Smooth muscle cell (in vitro differentiated cells): ENCODE measurements around the gene GLIS1. TPM values are rescaled to one million over a fixed set of nuclear protein-coding genes. Genes with fewer than 3 reads are reported as not detected.

Source experiments
- DNase-seq: peaks from one replicate; lab custom pipeline; 2025; ENCODE audit not compliant: unreplicated experiment; lab: John Stamatoyannopoulos, UW
- H2AFZ ChIP-seq: fragments of 200-600 bp; sonication (generic); 2 replicates; pipeline ENCODE4 v1.6.0; 2016; ENCODE audit warnings: antibody characterized with exemption, low read depth, mild to moderate bottlenecking
- H3F3A ChIP-seq: fragments of 200-600 bp; sonication (generic); 2 replicates; pipeline ENCODE4 v1.6.0; 2017; ENCODE audit warnings: antibody characterized with exemption, low read depth
- H3K27ac ChIP-seq: fragments of 200-600 bp; sonication (generic); 2 replicates; pipeline ENCODE4 v1.5.1; 2016; ENCODE audit warnings: low read depth, mild to moderate bottlenecking
- H3K27me3 ChIP-seq: fragments of 200-600 bp; sonication (generic); 2 replicates; pipeline ENCODE4 v1.6.1; 2016; ENCODE audit warnings: low read depth, mild to moderate bottlenecking
- H3K36me3 ChIP-seq: fragments of 200-600 bp; sonication (generic); 2 replicates; pipeline ENCODE4 v1.5.1; 2016; ENCODE audit warnings: low read depth
- H3K4me1 ChIP-seq: fragments of 200-600 bp; sonication (generic); 2 replicates; pipeline ENCODE4 v1.5.1; 2016; ENCODE audit warnings: low read depth
- H3K4me2 ChIP-seq: fragments of 200-600 bp; sonication (generic); 2 replicates; pipeline ENCODE4 v1.6.0; 2016; ENCODE audit warnings: mild to moderate bottlenecking
- H3K4me3 ChIP-seq: fragments of 200-600 bp; sonication (generic); 2 replicates; pipeline ENCODE4 v1.5.1; 2016; ENCODE audit warnings: mild to moderate bottlenecking
- H3K79me2 ChIP-seq: fragments of 200-600 bp; sonication (generic); 2 replicates; pipeline ENCODE4 v1.6.0; 2016; ENCODE audit warnings: low read depth, mild to moderate bottlenecking
- H3K9ac ChIP-seq: fragments of 200-600 bp; sonication (generic); 2 replicates; pipeline ENCODE4 v1.6.0; 2016; ENCODE audit warnings: low read depth
- H3K9me3 ChIP-seq: fragments of 200-600 bp; sonication (generic); replicated peaks from 2 replicates; pipeline ENCODE4 v1.5.1; 2016; ENCODE audit warnings: low read depth
- H4K20me1 ChIP-seq: fragments of 200-600 bp; sonication (generic); 2 replicates; pipeline ENCODE4 v1.6.0; 2016; ENCODE audit warnings: low read depth
- CTCF ChIP-seq: fragments of 200-600 bp; sonication (generic); IDR thresholded peaks from 2 replicates; pipeline ENCODE4 v1.5.1; 2017; ENCODE audit warnings: borderline replicate concordance, mild to moderate bottlenecking, antibody characterized with exemption; ENCODE audit not compliant: insufficient read depth, poor library complexity, severe bottlenecking
- WGBS: methylation state at CpG from one replicate; pipeline ENCODE4 v1.1.7; 2016; ENCODE audit warnings: low lambda C conversion rate; 5-methylcytosine and 5-hydroxymethylcytosine counted together
- polyA plus RNA-seq: library from polyadenylated mRNA; unstranded; fragments of >200 nt; fragmentation: Nextera tagmentation; extraction: Ambion mirVana; gene quantifications from 2 replicates; pipeline ENCODE4 v1.2.1, GENCODE V29; 2016
- total RNA-seq: library from RNA; depleted of rRNA; stranded (reverse); fragments of >200 nt; gene quantifications from 2 replicates; pipeline ENCODE4 v1.2.3, GENCODE V29; 2014

Gene GLIS1
- total and polyA plus RNA-seq, 2 experiments from 2014 or later, result 0.36 to 4.9 TPM

- Histone ChIP-seq H3K9ac (no peak overlapping the region), H2AFZ (no peak overlapping the region), H3K36me3 (no peaks in the 10 kb centered on the region), H3K9me3 (no peaks in the 10 kb centered on the region), H3K4me3 (no peak overlapping the region), H3K4me2 (no peak overlapping the region), H3K27ac (no peak overlapping the region), H3F3A (no peaks in the 10 kb centered on the region), H3K79me2 (no peaks in the 10 kb centered on the region), H4K20me1 (peaks cover 15% of the 10 kb centered on the region), H3K27me3 (no peaks in the 10 kb centered on the region), H3K4me1 (peaks cover 7% of the 10 kb centered on the region)
- 98% methylated on average over 3 of the region's 3 CpGs for WGBS
- no peak for DNase-seq
- no peak for TF ChIP-seq CTCF
Measured at GRCh38 chr1:53660666-53661065, 78.3 kb downstream of the GLIS1 start.

- Histone ChIP-seq H3K9me3 (no peaks in the 10 kb centered on the region), H3K4me2 (no peak overlapping the region), H3K36me3 (no peaks in the 10 kb centered on the region), H3K79me2 (no peaks in the 10 kb centered on the region), H3K4me1 (peaks cover 7% of the 10 kb centered on the region), H4K20me1 (peaks cover 15% of the 10 kb centered on the region), H3K9ac (no peak overlapping the region), H3K27me3 (no peaks in the 10 kb centered on the region), H3K4me3 (no peak overlapping the region), H3F3A (no peaks in the 10 kb centered on the region), H2AFZ (no peak overlapping the region), H3K27ac (no peak overlapping the region)
- DNase-seq, result no peak
- TF ChIP-seq CTCF, result no peak
- 95% methylated on average over 2 of the region's 2 CpGs for WGBS
Measured at GRCh38 chr1:53659436-53659835, 79.5 kb downstream of the GLIS1 start.

GRCh38 chr1:53658489-53659230 is 80.3 kb downstream of the GLIS1 start:
- Histone ChIP-seq H3K9me3 (no peaks in the 10 kb centered on the region), H3K27me3 (no peaks in the 10 kb centered on the region), H3F3A (no peaks in the 10 kb centered on the region), H3K36me3 (no peaks in the 10 kb centered on the region), H4K20me1 (peaks cover 9% of the 10 kb centered on the region), H2AFZ (no peak overlapping the region), H3K4me1 (peaks cover 7% of the 10 kb centered on the region), H3K4me2 (no peak overlapping the region), H3K4me3 (no peak overlapping the region), H3K27ac (no peak overlapping the region), H3K79me2 (no peaks in the 10 kb centered on the region), H3K9ac (no peak overlapping the region)
- no peak for DNase-seq
- no peak for TF ChIP-seq CTCF
- WGBS, result 89% methylated on average over 8 of the region's 8 CpGs

GRCh38 chr1:53657891-53658396 is 81.0 kb downstream of the GLIS1 start:
- no peak for DNase-seq
- Histone ChIP-seq H3K4me3 (no peak overlapping the region), H3F3A (no peaks in the 10 kb centered on the region), H3K9ac (no peak overlapping the region), H3K27ac (no peak overlapping the region), H3K4me1 (peaks cover 7% of the 10 kb centered on the region), H3K27me3 (no peaks in the 10 kb centered on the region), H3K9me3 (no peaks in the 10 kb centered on the region), H3K79me2 (no peaks in the 10 kb centered on the region), H3K36me3 (no peaks in the 10 kb centered on the region), H4K20me1 (peaks cover 5% of the 10 kb centered on the region), H2AFZ (no peak overlapping the region), H3K4me2 (no peak overlapping the region)
- WGBS, result 100% methylated on average over 1 of the region's 1 CpG
- TF ChIP-seq CTCF, result no peak
